ENCODE results near the gene MPV17.
"Not testable (repeated sequence)": the region's sequence is repeated elsewhere in the genome, so short reads cannot be mapped to it uniquely, and the experiment has no call there.

The MPV17 gene

GRCh38 chr2:27322301-27322765 lies 564 bp downstream of the MPV17 start:
- DNase-seq = peak; percentile 18

GRCh38 chr2:27320958-27321543 lies 1.8 kb downstream of the MPV17 start:
- no peak for DNase-seq

- not testable (repeated sequence) for DNase-seq
Observed at GRCh38 chr2:27319839-27320238, 3.1 kb downstream of the MPV17 start.

- no peak for DNase-seq
Observed at GRCh38 chr2:27316655-27317412, 6.1 kb downstream of the MPV17 start.

- DNase-seq = no peak
Observed at GRCh38 chr2:27315122-27315521, 7.8 kb downstream of the MPV17 start.

- DNase-seq = no peak
Observed at GRCh38 chr2:27314709-27315108, 8.2 kb downstream of the MPV17 start.

GRCh38 chr2:27313882-27314645 lies 8.8 kb downstream of the MPV17 start:
- no peak for DNase-seq

GRCh38 chr2:27312152-27312551 lies 10.7 kb downstream of the MPV17 start:
- DNase-seq = no peak

- no peak for DNase-seq
Observed at GRCh38 chr2:27309651-27310050, 13.2 kb downstream of the MPV17 start.

- DNase-seq = no peak
Observed at GRCh38 chr2:27308359-27308881, 14.5 kb downstream of the MPV17 start, which contains the start of gene UCN. TSS of gene UCN (minus strand) at chr2:27308445. CDS start at chr2:27307895, 550 bp downstream.

- no peak for DNase-seq
Observed at GRCh38 chr2:27307545-27308358, 15.1 kb downstream of the MPV17 start.

GRCh38 chr2:27307287-27307544 lies 15.7 kb downstream of the MPV17 start:
- DNase-seq = no peak

GRCh38 chr2:27306573-27307286 lies 16.2 kb downstream of the MPV17 start:
- DNase-seq = peak; percentile 22

- no peak for DNase-seq
Observed at GRCh38 chr2:27306136-27306535, 16.8 kb downstream of the MPV17 start.

GRCh38 chr2:27305516-27305915 lies 17.4 kb downstream of the MPV17 start:
- DNase-seq = no peak

- no peak for DNase-seq
Observed at GRCh38 chr2:27304488-27305240, 18.2 kb downstream of the MPV17 start.

- DNase-seq = peak; percentile 67
Observed at GRCh38 chr2:27303093-27304025, 19.5 kb downstream of the MPV17 start.

GRCh38 chr2:27300606-27301005 lies 22.3 kb downstream of the MPV17 start:
- not testable (repeated sequence) for DNase-seq

- no peak for DNase-seq
Observed at GRCh38 chr2:27298391-27299080, 24.4 kb downstream of the MPV17 start.

GRCh38 chr2:27297195-27297594 lies 25.7 kb downstream of the MPV17 start:
- DNase-seq = no peak
